ENCODE data around the gene CNTN4. TPM values are rescaled to one million over a fixed set of nuclear protein-coding genes. Genes with fewer than 3 reads are reported as not detected.
"Not testable (repeated sequence)": the region's sequence is repeated elsewhere in the genome, so short reads cannot be mapped to it uniquely, and the experiment has no call there.

CNTN4 gene
- total and polyA plus RNA-seq, 2 experiments from 2014 or later, result 5.6 to 7.9 TPM

DNA sequence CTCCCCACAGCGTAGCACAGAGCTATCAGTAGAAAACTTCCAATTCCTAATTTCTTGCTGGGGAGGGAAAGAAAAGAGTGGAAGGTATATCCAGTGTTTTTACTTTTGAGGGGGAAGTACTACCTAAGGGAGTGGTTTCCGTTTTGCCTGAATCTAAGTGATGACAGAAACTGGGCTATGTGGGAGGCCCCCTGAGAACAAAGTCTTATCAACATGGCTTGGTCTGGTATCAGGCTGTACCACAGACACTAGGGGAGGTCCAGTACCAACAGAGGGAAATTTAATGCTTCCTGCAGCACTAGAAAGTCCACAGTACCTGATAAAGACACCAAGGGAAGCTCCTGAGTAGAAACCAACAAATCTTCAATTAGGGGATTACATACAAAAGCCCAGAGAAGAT lies 812.3 kb downstream of the CNTN4 start:
- DNase-seq (ENCODE audit: low read depth in 1 of 2, low spot score in 1 of 2), result no peak
- no peaks in the 10 kb centered on the region for H3K27me3 ChIP-seq
- TF ChIP-seq, protein P1, sequence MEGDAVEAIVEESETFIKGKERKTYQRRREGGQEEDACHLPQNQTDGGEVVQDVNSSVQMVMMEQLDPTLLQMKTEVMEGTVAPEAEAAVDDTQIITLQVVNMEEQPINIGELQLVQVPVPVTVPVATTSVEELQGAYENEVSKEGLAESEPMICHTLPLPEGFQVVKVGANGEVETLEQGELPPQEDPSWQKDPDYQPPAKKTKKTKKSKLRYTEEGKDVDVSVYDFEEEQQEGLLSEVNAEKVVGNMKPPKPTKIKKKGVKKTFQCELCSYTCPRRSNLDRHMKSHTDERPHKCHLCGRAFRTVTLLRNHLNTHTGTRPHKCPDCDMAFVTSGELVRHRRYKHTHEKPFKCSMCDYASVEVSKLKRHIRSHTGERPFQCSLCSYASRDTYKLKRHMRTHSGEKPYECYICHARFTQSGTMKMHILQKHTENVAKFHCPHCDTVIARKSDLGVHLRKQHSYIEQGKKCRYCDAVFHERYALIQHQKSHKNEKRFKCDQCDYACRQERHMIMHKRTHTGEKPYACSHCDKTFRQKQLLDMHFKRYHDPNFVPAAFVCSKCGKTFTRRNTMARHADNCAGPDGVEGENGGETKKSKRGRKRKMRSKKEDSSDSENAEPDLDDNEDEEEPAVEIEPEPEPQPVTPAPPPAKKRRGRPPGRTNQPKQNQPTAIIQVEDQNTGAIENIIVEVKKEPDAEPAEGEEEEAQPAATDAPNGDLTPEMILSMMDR (IDR thresholded peaks at IDR 0.05; ENCODE audit: low read depth, low read length), result no peak
- H3K4me3 ChIP-seq, result no peak overlapping the region
- H3K27ac ChIP-seq, result no peak overlapping the region
- H3K9me3 ChIP-seq (ENCODE audit: low read depth), result no peaks in the 10 kb centered on the region
- H3K36me3 ChIP-seq, result no peaks in the 10 kb centered on the region
- H3K4me1 ChIP-seq (ENCODE audit: low read depth), result no peaks in the 10 kb centered on the region

DNA sequence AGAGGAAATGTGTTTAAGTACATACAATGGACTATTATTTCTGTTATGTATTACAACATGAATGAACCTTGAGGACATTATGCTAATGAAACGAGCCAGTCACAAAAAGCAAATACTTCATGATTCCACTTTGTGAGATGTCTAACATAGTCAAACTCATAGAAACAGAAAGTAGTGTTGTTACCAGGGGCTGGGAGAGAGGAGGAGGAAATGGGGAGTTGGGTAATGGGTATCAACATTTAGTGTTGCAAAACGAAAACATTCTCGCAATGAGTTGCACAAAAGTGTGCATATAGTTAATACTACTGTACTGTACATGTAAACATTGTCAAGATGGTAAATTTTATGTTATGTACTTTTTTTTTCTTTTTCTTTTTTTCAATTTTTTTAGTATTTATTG lies 817.2 kb downstream of the CNTN4 start:
- H3K36me3 ChIP-seq, result no peaks in the 10 kb centered on the region

DNA sequence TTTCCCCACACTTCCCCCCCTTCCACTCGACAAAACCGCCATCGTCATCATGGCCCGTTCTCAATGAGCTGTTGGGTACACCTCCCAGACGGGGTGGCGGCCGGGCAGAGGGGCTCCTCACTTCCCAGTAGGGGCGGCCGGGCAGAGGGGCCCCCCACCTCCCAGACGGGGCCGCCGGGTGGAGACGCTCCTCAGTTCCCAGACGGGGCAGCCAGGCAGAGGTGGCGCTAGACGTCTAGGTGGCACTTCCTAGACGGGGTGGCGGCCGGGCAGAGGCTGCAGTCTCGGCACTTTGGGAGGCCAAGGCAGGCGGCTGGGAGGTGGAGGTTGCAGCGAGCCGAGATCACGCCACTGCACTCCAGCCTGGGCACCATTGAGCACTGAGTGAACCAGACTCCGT lies 818.0 kb downstream of the CNTN4 start:
- not testable (repeated sequence) for H3K36me3 ChIP-seq; DNase-seq (ENCODE audit: low read depth in 1 of 2, low spot score in 1 of 2); H3K27ac ChIP-seq

More for the DNA sequence above, 817.2 kb downstream of the CNTN4 start:
- H3K4me1 ChIP-seq (ENCODE audit: low read depth), result no peaks in the 10 kb centered on the region
- DNase-seq (ENCODE audit: low read depth in 1 of 2, low spot score in 1 of 2), result no peak
- TF ChIP-seq, protein P1 (IDR thresholded peaks at IDR 0.05; ENCODE audit: low read depth, low read length), result no peak
- H3K27ac ChIP-seq, result no peak overlapping the region
- peaks cover 3% of the 10 kb centered on the region for H3K9me3 ChIP-seq (ENCODE audit: low read depth)
- H3K4me3 ChIP-seq, result no peak overlapping the region
- no peaks in the 10 kb centered on the region for H3K27me3 ChIP-seq

DNA sequence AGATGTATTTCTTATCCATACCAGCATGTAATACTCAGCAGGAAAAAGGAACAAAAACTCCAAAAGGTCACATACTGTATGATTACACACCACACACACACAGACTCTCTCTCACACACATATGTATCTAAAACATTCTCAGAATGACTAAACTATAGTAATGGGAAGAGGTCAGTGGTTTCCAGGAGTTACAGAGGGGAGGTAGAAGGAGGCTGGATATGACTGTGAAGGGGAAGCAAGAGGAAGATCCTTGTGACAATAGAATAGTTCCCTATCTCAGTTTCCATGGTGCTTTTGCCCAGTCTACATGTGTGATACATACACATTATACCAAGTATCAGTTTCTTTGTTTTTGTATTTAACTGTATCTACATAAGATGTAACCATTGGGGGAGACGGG lies 821.4 kb downstream of the CNTN4 start:
- no peaks in the 10 kb centered on the region for H3K27me3 ChIP-seq
- no peak overlapping the region for H3K4me3 ChIP-seq
- no peaks in the 10 kb centered on the region for H3K4me1 ChIP-seq (ENCODE audit: low read depth)
- H3K27ac ChIP-seq, result no peak overlapping the region
- TF ChIP-seq, protein P1 (IDR thresholded peaks at IDR 0.05; ENCODE audit: low read depth, low read length), result no peak
- H3K9me3 ChIP-seq (ENCODE audit: low read depth), result peaks cover 3% of the 10 kb centered on the region
- DNase-seq (ENCODE audit: low read depth in 1 of 2, low spot score in 1 of 2), result no peak
- H3K36me3 ChIP-seq, result no peaks in the 10 kb centered on the region

More for the DNA sequence above, 818.0 kb downstream of the CNTN4 start:
- H3K4me3 ChIP-seq; H3K4me1 ChIP-seq (ENCODE audit: low read depth); H3K27me3 ChIP-seq; H3K9me3 ChIP-seq (ENCODE audit: low read depth): not testable (repeated sequence)

DNA sequence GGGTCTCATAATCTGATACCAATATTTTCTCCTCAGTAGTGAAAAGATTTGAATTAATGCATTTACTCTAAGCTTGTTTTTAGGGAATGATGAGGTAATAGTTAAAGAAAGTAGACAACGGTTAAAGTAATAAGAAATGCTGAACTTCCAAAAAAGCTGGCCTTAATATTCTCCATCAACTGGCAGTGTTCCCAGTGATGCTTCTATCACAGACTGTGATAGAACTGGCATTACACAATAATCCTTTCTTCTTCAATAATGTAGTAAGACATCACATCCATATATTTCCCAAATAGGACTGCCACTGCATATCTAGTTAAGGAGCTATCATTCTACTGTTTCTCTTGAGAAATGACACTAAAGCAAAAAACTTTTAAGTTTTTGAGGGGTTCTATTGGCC lies 822.8 kb downstream of the CNTN4 start:
- Histone ChIP-seq H3K27ac (no peak overlapping the region), H3K4me1 (ENCODE audit: low read depth) (no peaks in the 10 kb centered on the region), H3K9me3 (ENCODE audit: low read depth) (peaks cover 3% of the 10 kb centered on the region), H3K4me3 (no peak overlapping the region), H3K36me3 (no peaks in the 10 kb centered on the region), H3K27me3 (no peaks in the 10 kb centered on the region)
- DNase-seq (ENCODE audit: low read depth in 1 of 2, low spot score in 1 of 2), result no peak
- TF ChIP-seq, protein P1 (IDR thresholded peaks at IDR 0.05; ENCODE audit: low read depth, low read length), result no peak

DNA sequence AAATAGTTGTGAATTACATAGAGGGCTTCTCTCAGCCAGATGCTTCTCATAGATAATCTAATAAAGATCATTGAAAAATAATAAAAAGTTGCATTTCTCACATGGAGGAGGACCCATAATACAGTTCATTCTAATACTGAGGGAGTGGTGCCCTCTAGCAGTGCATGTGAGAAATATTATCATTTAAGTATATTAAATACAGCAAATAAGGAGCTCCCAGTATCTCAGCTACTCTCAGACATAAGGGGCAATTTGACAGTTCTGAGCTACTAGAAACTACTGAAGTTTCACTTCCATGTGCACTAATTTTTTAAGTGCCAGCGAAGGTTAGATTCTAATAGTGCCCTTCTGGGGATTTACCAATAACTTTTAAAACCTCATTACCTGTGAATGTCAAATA lies 823.2 kb downstream of the CNTN4 start:
- TF ChIP-seq, protein P1 (IDR thresholded peaks at IDR 0.05; ENCODE audit: low read depth, low read length), result peak; percentile 18
- DNase-seq (ENCODE audit: low read depth in 1 of 2, low spot score in 1 of 2), result peak; percentile 11 to 38
- H3K4me1 ChIP-seq (ENCODE audit: low read depth), result no peaks in the 10 kb centered on the region
- H3K4me3 ChIP-seq, result no peak overlapping the region
- H3K27ac ChIP-seq, result no peak overlapping the region
- H3K9me3 ChIP-seq (ENCODE audit: low read depth), result peaks cover 3% of the 10 kb centered on the region
- no peaks in the 10 kb centered on the region for H3K27me3 ChIP-seq
- no peaks in the 10 kb centered on the region for H3K36me3 ChIP-seq

All from cardiac muscle cell (in vitro differentiated cells and primary cell).